ENCODE measurements around the gene BLVRB. TPM values are rescaled to one million over a fixed set of nuclear protein-coding genes. Genes with fewer than 3 reads are reported as not detected.

The BLVRB gene
- total and polyA plus RNA-seq, 9 of the 15 experiments (the other 6 are each of a cell fraction or from before 2014, with no cell fraction given) = 81.1 to 749 (median 331) TPM

GRCh38 chr19:40433391-40434216, 31.9 kb downstream of the BLVRB start (continued):
- TF ChIP-seq ZNF639 (CRISPR knock-in tag; conservative IDR thresholded peaks at IDR 0.05 in 1 of 2, IDR thresholded peaks at IDR 0.05 in 1 of 2) = peak in 1 of 2 experiments; percentile 85; a peak in 2 of 4 replicates
- 0 out of 2 replicates have a peak, but pooled peaks have one; percentile 49 for TF ChIP-seq FOXJ2 (tag; IDR thresholded peaks at IDR 0.05)
- no peak for TF ChIP-seq FOXM1 (IDR thresholded peaks at IDR 0.05; ENCODE audit: low read depth)
- TF ChIP-seq FOXM1 (CRISPR knock-in tag; IDR thresholded peaks at IDR 0.05; ENCODE audit: low read depth) = 0 out of 2 replicates have a peak, but pooled peaks have one; percentile 3
- TF ChIP-seq PML (IDR thresholded peaks at IDR 0.05; ENCODE audit: low read length) = 0 out of 2 replicates have a peak, but pooled peaks have one; percentile 10
- TF ChIP-seq TFAP4 (CRISPR knock-in tag; IDR thresholded peaks at IDR 0.05; ENCODE audit: borderline replicate concordance) = peak; percentile 55; the same call in 1 of the 2 replicates
- peak in 1 of 2 experiments; percentile 65; a peak in 2 of 4 replicates for TF ChIP-seq MNT (conservative IDR thresholded peaks at IDR 0.05)
- TF ChIP-seq ATF6 (CRISPR knock-in tag; IDR thresholded peaks at IDR 0.05) = peak; percentile 38; the same call in 1 of the 2 replicates
- no peak for TF ChIP-seq CEBPZ (IDR thresholded peaks at IDR 0.05; ENCODE audit: borderline replicate concordance, low read depth, low read length)
- no peak for TF ChIP-seq MBD1 (CRISPR knock-in tag; IDR thresholded peaks at IDR 0.05)
- TF ChIP-seq ETV5 (CRISPR knock-in tag; IDR thresholded peaks at IDR 0.05; ENCODE audit: low read depth) = 0 out of 2 replicates have a peak, but pooled peaks have one; percentile 49
- TF ChIP-seq RNF2 (IDR thresholded peaks at IDR 0.05) = peak; percentile 22; the same call in 1 of the 2 replicates

Data from K562 (cell line).